HL-60 (cell line): ENCODE results near the gene ST6GALNAC1.

Source experiments
- DNase-seq, 2 experiments: peaks; one replicate each; pipeline ENCODE4 v3.0.0-alpha.2; 2010 to 2020; ENCODE audit warnings: low read depth in 1 of 2, low spot score in 1 of 2
- H3K27ac ChIP-seq: fragments of 250-450 bp; sonication (Bioruptor Pico); replicated peaks from 2 replicates; pipeline ENCODE4 v1.5.1; 2020; ENCODE audit warnings: mild to moderate bottlenecking, moderate library complexity
- H3K27me3 ChIP-seq: fragments of 250-450 bp; sonication (Bioruptor Pico); 2 replicates; pipeline ENCODE4 v1.5.1; 2021; ENCODE audit warnings: mild to moderate bottlenecking, moderate library complexity; ENCODE audit not compliant: insufficient read depth, poor library complexity, severe bottlenecking
- H3K4me3 ChIP-seq: replicated peaks from 2 replicates; pipeline ENCODE4 v1.5.1; 2011; ENCODE audit warnings: mild to moderate bottlenecking, control low read depth, low read length; ENCODE audit not compliant: insufficient read depth
- CTCF ChIP-seq: IDR thresholded peaks from one replicate; pipeline ENCODE4 v1.5.1; 2011; ENCODE audit warnings: low read length, control low read depth, inconsistent platforms; ENCODE audit not compliant: insufficient read depth
- GABPA ChIP-seq: IDR thresholded peaks from 2 replicates; pipeline ENCODE4 v1.6.1; 2012; ENCODE audit warnings: low read depth
- POLR2AphosphoS5 ChIP-seq: IDR thresholded peaks from 2 replicates; pipeline ENCODE4 v1.6.1; 2012; ENCODE audit warnings: low read depth
- REST ChIP-seq: IDR thresholded peaks from 2 replicates; pipeline ENCODE4 v1.6.1; 2012; ENCODE audit warnings: low read depth; ENCODE audit not compliant: insufficient replicate concordance
- SPI1 ChIP-seq: IDR thresholded peaks from 2 replicates; pipeline ENCODE4 v1.6.1; 2012; ENCODE audit warnings: low read depth, mild to moderate bottlenecking, borderline replicate concordance

ST6GALNAC1 gene

GRCh38 chr17:76584427-76585032 is 59.0 kb downstream of the ST6GALNAC1 start:
- TF ChIP-seq CTCF: no peak
- TF ChIP-seq GABPA: no peak
- TF ChIP-seq SPI1: no peak
- no peak for TF ChIP-seq POLR2AphosphoS5
- TF ChIP-seq REST: no peak
- Histone ChIP-seq H3K27me3 (peaks cover 13% of the 10 kb centered on the region), H3K27ac (no peak overlapping the region), H3K4me3 (peak overlapping the region; percentile 50)
- no peak for DNase-seq

- Histone ChIP-seq H3K4me3 (no peak overlapping the region), H3K27me3 (peaks cover 13% of the 10 kb centered on the region), H3K27ac (no peak overlapping the region)
- no peak for TF ChIP-seq CTCF
- no peak for DNase-seq
Observed at GRCh38 chr17:76582660-76583059, 60.9 kb downstream of the ST6GALNAC1 start.

DNA sequence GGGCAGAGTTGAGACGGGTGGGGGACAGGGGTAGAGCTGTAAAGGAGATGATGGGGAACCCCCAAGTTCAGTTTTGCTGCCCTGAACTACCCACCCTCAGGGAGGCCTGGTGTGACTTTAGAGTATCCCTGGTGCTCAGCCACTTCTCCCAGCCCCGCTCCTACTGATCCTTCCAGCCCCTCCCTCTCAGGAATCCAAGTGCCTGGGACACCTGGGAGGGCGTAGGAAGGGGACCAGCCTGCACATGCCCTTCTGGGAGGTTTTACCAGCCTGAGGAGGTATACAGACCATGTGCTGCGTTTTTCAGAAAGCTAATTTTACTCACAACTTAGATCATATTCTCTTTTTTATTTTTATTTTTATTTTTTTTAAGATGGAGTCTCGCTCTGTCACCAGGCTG is 62.0 kb downstream of the ST6GALNAC1 start:
- Histone ChIP-seq H3K27ac (no peak overlapping the region), H3K27me3 (peaks cover 5% of the 10 kb centered on the region), H3K4me3 (no peak overlapping the region)
- TF ChIP-seq REST: no peak
- no peak for TF ChIP-seq POLR2AphosphoS5
- no peak for TF ChIP-seq GABPA
- TF ChIP-seq CTCF: no peak
- no peak for TF ChIP-seq SPI1
- no peak for DNase-seq

GRCh38 chr17:76579281-76579680 is 64.3 kb downstream of the ST6GALNAC1 start:
- no peak overlapping the region for H3K4me3 ChIP-seq
- H3K27me3 ChIP-seq: no peaks in the 10 kb centered on the region
- peak in 1 of 2 experiments; percentile 58 for DNase-seq
- no peak for TF ChIP-seq REST
- no peak for TF ChIP-seq POLR2AphosphoS5
- no peak for TF ChIP-seq CTCF
- TF ChIP-seq SPI1: no peak
- TF ChIP-seq GABPA: no peak
- no peak overlapping the region for H3K27ac ChIP-seq
